GDM1 (cell line): ENCODE measurements around the gene LAPTM5.
"Not testable (repeated sequence)": the region's sequence is repeated elsewhere in the genome, so short reads cannot be mapped to it uniquely, and the experiment has no call there.

Source experiments
- DNase-seq: peaks from one replicate; lab custom pipeline; 2025; lab: John Stamatoyannopoulos, UW

The LAPTM5 gene

GRCh38 chr1:30757352-30758120 lies at the start of gene LAPTM5:
Gene LAPTM5, minus strand, starts transcription at chr1:30757774. Its CDS starts 29 bp downstream, at chr1:30757745.
- DNase-seq: peak; percentile 75

GRCh38 chr1:30806381-30807317 lies 49.1 kb upstream of the LAPTM5 start:
- DNase-seq: no peak

- no peak for DNase-seq
These were observed 47.9 kb upstream of the LAPTM5 start for GRCh38 chr1:30805304-30806003.

GRCh38 chr1:30804822-30805221 lies 47.2 kb upstream of the LAPTM5 start:
- DNase-seq: no peak

GRCh38 chr1:30804352-30804751 lies 46.8 kb upstream of the LAPTM5 start:
- no peak for DNase-seq

- DNase-seq: no peak
These were observed 46.0 kb upstream of the LAPTM5 start for GRCh38 chr1:30803562-30803961.

- peak; percentile 18 for DNase-seq
These were observed 44.2 kb upstream of the LAPTM5 start for GRCh38 chr1:30801771-30802198.

GRCh38 chr1:30799233-30799511 lies 41.6 kb upstream of the LAPTM5 start:
- DNase-seq: no peak

- no peak for DNase-seq
These were observed 41.0 kb upstream of the LAPTM5 start for GRCh38 chr1:30798389-30799232.

GRCh38 chr1:30795026-30795425 lies 37.5 kb upstream of the LAPTM5 start:
- DNase-seq: no peak

- no peak for DNase-seq
These were observed 36.7 kb upstream of the LAPTM5 start for GRCh38 chr1:30794260-30794659.

- no peak for DNase-seq
These were observed 35.6 kb upstream of the LAPTM5 start for GRCh38 chr1:30793209-30793608.

- no peak for DNase-seq
These were observed 34.3 kb upstream of the LAPTM5 start for GRCh38 chr1:30791868-30792267.

GRCh38 chr1:30790850-30791778 lies 33.5 kb upstream of the LAPTM5 start:
- DNase-seq: peak; percentile 21

GRCh38 chr1:30790256-30790525 lies 32.6 kb upstream of the LAPTM5 start:
- not testable (repeated sequence) for DNase-seq

- no peak for DNase-seq
These were observed 32.0 kb upstream of the LAPTM5 start for GRCh38 chr1:30789388-30790255.

GRCh38 chr1:30788580-30789387 lies 31.2 kb upstream of the LAPTM5 start:
- DNase-seq: no peak

- no peak for DNase-seq
These were observed 30.4 kb upstream of the LAPTM5 start for GRCh38 chr1:30787856-30788495.
